SJSA1 (cell line): ENCODE data around the gene WDR75. TPM values are rescaled to one million over a fixed set of nuclear protein-coding genes. Genes with fewer than 3 reads are reported as not detected.
"Not testable (repeated sequence)": the region's sequence is repeated elsewhere in the genome, so short reads cannot be mapped to it uniquely, and the experiment has no call there.

Experiments
- DNase-seq, 2 experiments: peaks; one replicate each; pipeline ENCODE4 v3.0.0-alpha.2; 2015 to 2020; ENCODE audit warnings: low spot score in 2 of 2, low read depth in 1 of 2
- H3K27ac ChIP-seq: fragments of 250-450 bp; sonication (Bioruptor Pico); 2 replicates; pipeline ENCODE4 v1.5.1; 2020; ENCODE audit warnings: mild to moderate bottlenecking, moderate library complexity
- H3K27me3 ChIP-seq: fragments of 250-450 bp; sonication (Bioruptor Pico); replicated peaks from 2 replicates; pipeline ENCODE4 v1.5.1; 2020; ENCODE audit warnings: mild to moderate bottlenecking, moderate library complexity
- H3K36me3 ChIP-seq: fragments of 250-450 bp; sonication (Bioruptor Pico); 2 replicates; pipeline ENCODE4 v1.5.1; 2020; ENCODE audit warnings: mild to moderate bottlenecking
- H3K4me1 ChIP-seq: fragments of 250-450 bp; sonication (Bioruptor Pico); replicated peaks from 2 replicates; pipeline ENCODE4 v1.6.1; 2021; ENCODE audit warnings: mild to moderate bottlenecking
- H3K4me3 ChIP-seq: fragments of 250-450 bp; sonication (Bioruptor Pico); 2 replicates; pipeline ENCODE4 v1.5.1; 2020; ENCODE audit warnings: mild to moderate bottlenecking
- H3K9me3 ChIP-seq: fragments of 250-450 bp; sonication (Bioruptor Pico); replicated peaks from 2 replicates; pipeline ENCODE4 v1.5.1; 2020; ENCODE audit warnings: mild to moderate bottlenecking
- total RNA-seq: library from RNA; depleted of rRNA; stranded (reverse); fragments of >200 nt; shearing (Covaris generic); gene quantifications from 2 replicates; pipeline ENCODE4 v1.2.3, GENCODE V29; 2014

Gene WDR75
- total RNA-seq, 1 experiment from 2014 or later: 54.7 TPM

DNA sequence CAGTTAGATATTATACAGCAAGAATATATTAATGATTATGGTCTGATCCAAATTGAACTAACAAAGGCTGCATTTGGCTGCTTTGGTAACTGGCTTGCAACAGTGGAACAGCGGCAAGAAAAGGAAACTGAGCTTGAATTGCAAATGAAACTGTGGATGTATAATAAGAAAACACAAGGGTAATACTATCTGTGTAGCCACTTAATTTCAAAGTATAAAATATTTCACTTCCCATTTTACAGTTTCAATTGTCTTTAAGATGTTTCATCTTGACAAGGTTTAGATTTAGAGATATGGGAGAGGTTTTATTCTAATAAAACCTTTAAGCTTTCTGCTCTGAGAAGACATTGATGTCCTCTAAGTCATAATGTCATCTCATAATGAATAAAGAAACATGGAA, 23.8 kb downstream of the WDR75 start:
- no peaks in the 10 kb centered on the region for H3K4me1 ChIP-seq
- no peak overlapping the region for H3K4me3 ChIP-seq
- no peaks in the 10 kb centered on the region for H3K27me3 ChIP-seq
- H3K27ac ChIP-seq: no peak overlapping the region
- no peaks in the 10 kb centered on the region for H3K9me3 ChIP-seq
- no peak for DNase-seq
- H3K36me3 ChIP-seq: peaks cover 91% of the 10 kb centered on the region

DNA sequence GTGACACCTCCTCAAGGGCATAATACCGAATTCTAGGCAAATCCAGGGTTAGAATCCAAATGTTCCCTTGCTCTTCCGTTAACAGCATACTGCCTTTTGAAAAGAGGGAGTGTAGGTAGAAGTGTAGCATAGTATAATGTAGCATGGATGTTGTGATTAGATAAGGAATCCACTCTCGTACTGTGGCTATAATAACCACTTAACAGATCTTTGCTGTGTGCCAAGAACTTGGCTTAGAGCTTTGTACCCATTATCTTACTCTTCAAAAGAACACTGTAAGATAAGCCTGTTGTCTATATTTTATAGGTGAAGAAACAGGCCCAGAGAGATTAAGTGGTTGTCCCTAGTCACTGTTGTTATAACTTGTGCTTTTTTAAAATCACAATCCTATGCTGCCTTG, 24.2 kb downstream of the WDR75 start:
- H3K4me3 ChIP-seq: no peak overlapping the region
- H3K9me3 ChIP-seq: no peaks in the 10 kb centered on the region
- H3K27me3 ChIP-seq: no peaks in the 10 kb centered on the region
- H3K36me3 ChIP-seq: peaks cover 90% of the 10 kb centered on the region
- no peaks in the 10 kb centered on the region for H3K4me1 ChIP-seq
- H3K27ac ChIP-seq: no peak overlapping the region
- DNase-seq: no peak

DNA sequence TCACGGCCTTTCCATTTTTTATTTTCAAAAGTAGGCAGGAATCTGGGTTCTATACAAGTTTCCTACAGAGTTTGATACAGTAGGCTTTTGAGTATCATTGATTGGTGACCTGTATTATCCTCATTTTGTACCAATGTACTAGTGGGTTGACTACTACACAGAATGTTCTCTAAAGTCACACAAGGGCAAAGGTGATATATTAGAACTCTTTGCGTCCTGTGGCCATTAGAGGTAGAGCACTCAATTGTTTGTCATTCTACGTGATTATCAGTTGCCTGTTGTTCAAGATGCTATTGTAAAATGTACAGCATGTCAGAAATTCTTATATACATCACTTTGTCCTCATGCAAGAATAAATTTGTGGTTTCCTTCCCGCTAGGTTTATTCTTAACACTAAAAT, 24.8 kb downstream of the WDR75 start:
- Histone ChIP-seq H3K9me3 (no peaks in the 10 kb centered on the region), H3K4me3 (no peak overlapping the region), H3K27me3 (no peaks in the 10 kb centered on the region), H3K4me1 (no peaks in the 10 kb centered on the region), H3K36me3 (peaks cover 93% of the 10 kb centered on the region), H3K27ac (no peak overlapping the region)
- no peak for DNase-seq

DNA sequence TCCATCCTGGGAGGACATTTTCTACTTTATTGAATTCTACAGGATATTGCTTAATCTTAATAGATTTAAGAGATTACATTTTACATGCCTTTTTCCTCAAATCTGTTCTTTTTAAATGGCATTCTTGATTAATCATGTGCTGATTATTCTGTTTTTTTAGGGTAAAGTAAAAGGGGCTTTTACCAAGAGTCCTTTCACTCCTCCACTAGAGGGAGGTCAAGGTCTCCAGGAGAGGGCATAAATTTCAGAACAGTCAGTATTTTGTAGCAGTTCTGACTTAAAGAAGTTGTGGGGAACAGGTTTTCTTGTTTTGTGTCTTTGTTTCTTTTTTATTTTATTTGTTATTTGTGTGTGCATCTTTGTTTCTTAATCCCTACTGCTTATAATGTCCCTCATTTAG, 25.4 kb downstream of the WDR75 start:
- no peak for DNase-seq
- H3K27ac ChIP-seq: no peak overlapping the region
- H3K36me3 ChIP-seq: peaks cover 97% of the 10 kb centered on the region
- H3K4me3 ChIP-seq: no peak overlapping the region
- no peaks in the 10 kb centered on the region for H3K9me3 ChIP-seq
- no peaks in the 10 kb centered on the region for H3K4me1 ChIP-seq
- H3K27me3 ChIP-seq: no peaks in the 10 kb centered on the region

DNA sequence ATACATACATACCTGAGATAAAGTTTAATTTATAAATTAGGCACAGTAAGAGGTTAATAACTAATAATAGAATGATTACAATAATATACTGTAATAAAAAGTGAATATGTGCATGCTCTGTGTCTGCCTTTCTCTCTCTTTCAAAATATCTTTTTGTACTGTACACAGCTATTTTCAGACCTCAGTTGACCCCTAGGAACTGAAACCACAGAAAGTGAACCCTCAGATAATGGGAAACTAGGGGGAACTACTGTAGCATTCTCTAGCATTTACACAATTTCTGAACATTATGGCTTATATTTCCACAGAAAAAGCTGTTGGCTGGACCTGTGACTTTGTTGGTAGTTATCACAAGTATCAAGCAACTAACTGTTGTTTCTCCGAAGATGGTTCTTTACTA, 25.9 kb downstream of the WDR75 start:
- Histone ChIP-seq H3K27ac (no peak overlapping the region), H3K4me3 (no peak overlapping the region), H3K36me3 (peaks cover 95% of the 10 kb centered on the region), H3K9me3 (no peaks in the 10 kb centered on the region), H3K27me3 (no peaks in the 10 kb centered on the region), H3K4me1 (no peaks in the 10 kb centered on the region)
- DNase-seq: no peak

DNA sequence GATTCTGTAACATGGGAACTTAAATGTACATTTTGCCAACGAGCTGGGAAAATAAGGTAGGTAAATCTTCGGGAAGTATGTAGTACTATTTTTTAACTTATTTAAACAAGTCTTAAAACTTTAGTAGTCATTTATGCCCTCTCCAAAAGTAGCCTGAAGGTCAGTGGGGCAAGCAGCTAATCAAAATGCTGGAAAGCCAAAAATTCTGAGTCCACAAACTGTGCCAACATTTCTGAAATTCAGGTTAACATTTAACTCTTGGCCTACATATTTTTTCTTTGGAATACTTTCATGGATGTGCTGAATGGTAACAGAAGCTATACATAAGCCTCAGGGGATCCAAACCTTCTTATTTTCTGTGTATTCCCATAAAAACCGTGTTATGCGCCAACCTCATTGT, 26.3 kb downstream of the WDR75 start:
- Histone ChIP-seq H3K4me3 (no peak overlapping the region), H3K4me1 (no peaks in the 10 kb centered on the region), H3K9me3 (no peaks in the 10 kb centered on the region), H3K36me3 (peaks cover 95% of the 10 kb centered on the region), H3K27ac (no peak overlapping the region), H3K27me3 (no peaks in the 10 kb centered on the region)
- no peak for DNase-seq

DNA sequence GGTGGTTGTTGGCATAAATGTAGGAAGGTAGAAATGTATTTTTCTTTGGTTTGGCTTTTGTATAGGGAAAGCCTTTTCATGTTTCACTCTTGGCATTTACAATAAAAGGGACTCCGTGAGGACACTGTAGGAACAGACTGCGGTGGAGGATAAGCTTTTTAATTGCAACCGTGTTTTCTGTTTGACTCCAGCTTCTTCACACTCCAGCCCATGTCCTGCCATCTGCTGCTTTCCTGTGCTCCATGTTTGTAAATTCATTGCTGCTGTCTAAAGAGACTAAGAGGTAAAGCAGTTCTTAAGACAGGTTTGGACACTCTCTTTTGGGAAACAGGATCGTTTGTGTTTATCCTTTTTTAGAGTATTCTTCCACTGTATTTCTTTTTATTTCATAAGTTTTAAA, 33.3 kb downstream of the WDR75 start:
- 0 out of 2 replicates have a peak, but pooled peaks cover 2% of the 10 kb centered on the region for H3K9me3 ChIP-seq
- H3K27ac ChIP-seq: no peak overlapping the region
- H3K4me1 ChIP-seq: no peaks in the 10 kb centered on the region
- no peak for DNase-seq
- H3K4me3 ChIP-seq: no peak overlapping the region
- H3K36me3 ChIP-seq: peaks cover 60% of the 10 kb centered on the region
- H3K27me3 ChIP-seq: no peaks in the 10 kb centered on the region

DNA sequence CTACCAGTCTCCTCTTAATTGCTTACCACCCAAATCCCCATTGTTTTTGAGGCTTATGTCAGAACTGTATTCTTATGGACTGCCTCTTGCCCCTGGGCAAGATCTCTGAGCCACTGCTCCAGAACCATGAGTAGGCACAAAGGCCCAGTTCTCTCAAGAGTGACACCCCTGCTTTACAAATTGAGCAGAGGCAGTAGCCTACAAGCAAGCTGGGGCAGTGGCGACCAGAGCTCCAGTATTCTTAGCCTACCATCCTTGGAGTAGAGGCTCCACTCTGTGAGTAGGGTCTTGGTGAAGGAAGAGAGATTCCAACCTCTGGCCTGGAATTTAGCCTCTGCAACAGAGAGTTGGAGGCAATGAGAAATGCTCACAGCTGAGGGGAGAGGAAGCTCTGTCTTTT, 36.5 kb downstream of the WDR75 start:
- DNase-seq: no peak
- H3K27me3 ChIP-seq: no peaks in the 10 kb centered on the region
- H3K4me3 ChIP-seq: no peak overlapping the region
- H3K27ac ChIP-seq: no peak overlapping the region
- peaks cover 34% of the 10 kb centered on the region for H3K36me3 ChIP-seq
- 0 out of 2 replicates have a peak, but pooled peaks cover 2% of the 10 kb centered on the region for H3K9me3 ChIP-seq
- H3K4me1 ChIP-seq: no peaks in the 10 kb centered on the region

DNA sequence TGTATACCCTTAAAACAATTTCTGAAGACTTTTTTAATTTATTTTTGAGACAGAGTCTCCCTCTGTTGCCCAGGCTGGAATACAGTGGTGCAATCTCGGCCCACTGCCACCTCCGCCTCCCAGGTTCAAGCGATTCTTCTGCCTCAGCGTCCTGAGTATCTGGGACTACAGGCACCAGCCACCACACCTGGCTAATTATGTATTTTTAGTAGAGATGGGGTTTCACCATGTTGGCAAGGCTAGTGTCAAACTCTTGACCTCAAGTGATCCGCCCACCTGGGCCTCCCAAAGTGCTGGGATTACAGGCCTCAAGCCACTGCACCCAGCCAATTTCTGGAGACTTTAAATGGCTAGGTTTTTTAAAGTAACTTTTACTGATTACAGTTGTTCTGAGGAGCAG, 37.0 kb downstream of the WDR75 start:
- H3K4me1 ChIP-seq, H3K27me3 ChIP-seq, H3K4me3 ChIP-seq, H3K27ac ChIP-seq, H3K9me3 ChIP-seq, DNase-seq: not testable (repeated sequence)
- H3K36me3 ChIP-seq: peaks cover 29% of the 10 kb centered on the region

DNA sequence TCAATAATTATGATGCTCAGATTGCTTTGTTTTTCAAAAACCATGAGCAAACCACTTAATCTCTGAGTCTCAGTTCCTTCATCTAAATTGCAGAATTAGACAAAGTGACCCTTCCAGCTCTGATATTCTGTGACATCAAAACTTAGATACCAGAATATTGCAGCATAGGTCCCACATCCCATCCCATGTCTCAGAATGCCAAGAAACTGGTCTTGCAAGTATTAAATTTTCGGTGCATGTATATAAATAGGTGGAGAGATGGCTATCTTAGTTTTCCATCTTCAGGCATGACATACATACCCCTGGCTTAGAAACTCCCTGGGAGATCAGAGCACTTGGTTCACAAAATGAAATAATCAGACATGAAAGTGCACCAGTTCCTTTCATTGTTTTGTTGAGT, 39.8 kb downstream of the WDR75 start:
- H3K27me3 ChIP-seq: no peaks in the 10 kb centered on the region; the same call in 1 of the 2 replicates
- no peak overlapping the region for H3K27ac ChIP-seq

DNA sequence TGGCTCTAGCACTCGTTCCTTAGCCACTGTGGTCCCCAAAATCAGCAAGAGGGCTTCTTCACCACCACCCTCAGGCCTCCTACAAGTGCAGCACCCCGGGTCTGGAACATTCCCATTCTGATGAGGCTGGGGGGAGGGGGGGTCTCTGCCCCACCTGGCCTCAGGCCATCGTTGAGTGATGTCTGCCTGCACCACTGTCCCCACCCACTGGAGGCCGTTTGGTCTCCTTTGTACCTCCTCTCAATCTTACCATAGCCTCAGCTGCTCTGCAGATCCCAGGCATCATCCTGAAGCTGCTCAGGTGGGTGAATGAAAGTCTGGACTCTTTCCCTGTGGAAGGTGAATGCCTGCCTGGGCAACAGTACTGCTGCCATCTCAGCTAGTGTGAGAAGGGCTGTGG, 42.3 kb downstream of the WDR75 start:
- Histone ChIP-seq H3K4me3 (no peak overlapping the region), H3K27me3 (no peaks in the 10 kb centered on the region; the same call in 1 of the 2 replicates), H3K9me3 (no peaks in the 10 kb centered on the region), H3K36me3 (no peaks in the 10 kb centered on the region), H3K27ac (no peak overlapping the region), H3K4me1 (no peaks in the 10 kb centered on the region)
- DNase-seq: no peak

More for the DNA sequence above, 39.8 kb downstream of the WDR75 start:
- peaks cover 2% of the 10 kb centered on the region for H3K36me3 ChIP-seq
- no peak overlapping the region for H3K4me3 ChIP-seq
- H3K9me3 ChIP-seq: 0 out of 2 replicates have a peak, but pooled peaks cover 2% of the 10 kb centered on the region
- no peaks in the 10 kb centered on the region for H3K4me1 ChIP-seq
- no peak for DNase-seq

DNA sequence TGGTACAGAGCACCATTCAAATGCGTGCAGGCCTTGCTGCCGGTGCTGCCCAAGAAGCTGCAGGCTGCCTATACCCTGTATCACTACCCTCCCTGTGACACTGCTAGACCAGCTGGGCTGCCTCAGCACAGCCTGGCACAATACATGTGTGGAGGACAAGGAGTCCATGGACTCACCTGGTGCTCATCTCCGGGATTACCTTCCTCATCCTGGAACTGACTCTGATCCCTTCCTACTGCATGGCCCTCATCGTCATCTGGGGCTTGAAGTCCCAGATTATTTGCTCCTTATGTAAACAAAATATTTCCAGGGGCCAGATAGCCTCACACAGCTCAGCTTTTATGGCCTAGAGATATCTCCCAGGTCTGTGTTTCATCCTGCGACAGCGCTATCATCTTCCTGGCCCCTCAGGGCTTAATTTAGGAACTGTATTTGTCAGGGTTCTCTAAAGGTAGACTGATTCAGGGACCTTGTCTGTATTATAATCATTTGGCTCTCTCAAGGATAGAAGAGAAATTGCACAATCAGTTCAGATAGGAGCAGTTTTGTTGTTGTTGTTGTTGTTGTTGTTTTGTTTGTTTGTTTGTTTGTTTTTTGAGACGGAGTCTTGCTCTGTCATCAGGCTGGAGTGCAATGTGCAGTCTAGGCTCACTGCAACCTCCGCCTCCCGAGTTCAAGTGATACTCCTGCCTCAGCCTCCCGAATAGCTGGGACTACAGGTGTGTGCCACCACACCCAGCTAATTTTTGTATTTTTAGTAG, 42.9 kb downstream of the WDR75 start:
- Histone ChIP-seq H3K9me3 (no peaks in the 10 kb centered on the region), H3K36me3 (no peaks in the 10 kb centered on the region), H3K27ac (no peak overlapping the region), H3K4me1 (no peaks in the 10 kb centered on the region), H3K27me3 (no peaks in the 10 kb centered on the region; the same call in 1 of the 2 replicates), H3K4me3 (no peak overlapping the region)
- no peak for DNase-seq

DNA sequence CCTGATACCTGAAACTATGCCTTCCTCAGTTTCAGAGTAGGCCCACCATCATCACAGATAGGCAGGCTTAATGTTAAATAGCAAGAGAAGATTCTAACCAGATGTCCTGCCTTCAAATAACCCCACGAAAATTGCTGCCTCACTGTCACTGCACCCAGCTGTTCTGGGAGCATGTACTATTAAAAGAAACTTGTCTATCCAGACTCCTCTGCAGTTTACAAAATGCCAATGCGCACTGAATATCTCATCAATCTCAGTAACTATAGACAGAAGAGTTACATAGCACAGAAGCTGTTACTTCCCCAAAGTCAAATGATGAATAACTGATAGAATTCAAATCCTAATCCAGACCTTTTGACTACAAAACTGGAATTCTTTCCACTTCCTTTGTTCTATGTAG, 43.9 kb downstream of the WDR75 start:
- H3K4me1 ChIP-seq: no peaks in the 10 kb centered on the region
- no peak overlapping the region for H3K27ac ChIP-seq
- H3K4me3 ChIP-seq: no peak overlapping the region
- H3K9me3 ChIP-seq: no peaks in the 10 kb centered on the region; the same call in 1 of the 2 replicates
- no peaks in the 10 kb centered on the region for H3K36me3 ChIP-seq
- no peak for DNase-seq
- peaks cover 4% of the 10 kb centered on the region; the same call in 1 of the 2 replicates for H3K27me3 ChIP-seq

DNA sequence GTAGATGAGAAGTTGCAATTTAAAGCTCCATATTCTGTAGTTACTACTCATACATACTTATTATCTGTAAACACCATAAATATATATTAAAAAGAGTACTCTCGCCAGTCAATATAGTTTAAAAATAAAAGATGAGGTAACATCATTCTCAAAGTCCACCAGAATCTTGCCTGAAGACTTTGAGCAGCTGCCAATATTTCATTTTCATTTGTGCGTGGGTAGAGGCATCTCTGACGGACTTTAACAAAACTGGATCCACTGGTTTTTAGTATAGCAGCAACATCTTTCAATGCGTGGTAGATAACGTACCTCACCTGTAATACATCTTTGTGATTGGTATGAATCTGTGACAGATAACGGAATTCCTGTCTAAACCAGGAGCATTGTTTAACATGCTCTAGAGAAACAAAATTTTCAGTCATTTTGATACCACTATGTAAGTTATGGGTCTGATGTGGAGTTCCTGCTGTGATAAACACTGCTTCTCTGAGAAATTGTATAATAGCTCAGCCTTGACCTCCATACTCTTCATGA, 45.0 kb downstream of the WDR75 start:
- Histone ChIP-seq H3K27ac (no peak overlapping the region), H3K4me3 (no peak overlapping the region), H3K36me3 (no peaks in the 10 kb centered on the region), H3K4me1 (no peaks in the 10 kb centered on the region), H3K9me3 (no peaks in the 10 kb centered on the region; the same call in 1 of the 2 replicates), H3K27me3 (peaks cover 4% of the 10 kb centered on the region; the same call in 1 of the 2 replicates)
- DNase-seq: no peak
